Measurements from ENCODE around the gene SNAP23. TPM values are rescaled to one million over a fixed set of nuclear protein-coding genes. Genes with fewer than 3 reads are reported as not detected.

The SNAP23 gene
- total RNA-seq, 1 donor from 2014 or later: 57.4 TPM

DNA sequence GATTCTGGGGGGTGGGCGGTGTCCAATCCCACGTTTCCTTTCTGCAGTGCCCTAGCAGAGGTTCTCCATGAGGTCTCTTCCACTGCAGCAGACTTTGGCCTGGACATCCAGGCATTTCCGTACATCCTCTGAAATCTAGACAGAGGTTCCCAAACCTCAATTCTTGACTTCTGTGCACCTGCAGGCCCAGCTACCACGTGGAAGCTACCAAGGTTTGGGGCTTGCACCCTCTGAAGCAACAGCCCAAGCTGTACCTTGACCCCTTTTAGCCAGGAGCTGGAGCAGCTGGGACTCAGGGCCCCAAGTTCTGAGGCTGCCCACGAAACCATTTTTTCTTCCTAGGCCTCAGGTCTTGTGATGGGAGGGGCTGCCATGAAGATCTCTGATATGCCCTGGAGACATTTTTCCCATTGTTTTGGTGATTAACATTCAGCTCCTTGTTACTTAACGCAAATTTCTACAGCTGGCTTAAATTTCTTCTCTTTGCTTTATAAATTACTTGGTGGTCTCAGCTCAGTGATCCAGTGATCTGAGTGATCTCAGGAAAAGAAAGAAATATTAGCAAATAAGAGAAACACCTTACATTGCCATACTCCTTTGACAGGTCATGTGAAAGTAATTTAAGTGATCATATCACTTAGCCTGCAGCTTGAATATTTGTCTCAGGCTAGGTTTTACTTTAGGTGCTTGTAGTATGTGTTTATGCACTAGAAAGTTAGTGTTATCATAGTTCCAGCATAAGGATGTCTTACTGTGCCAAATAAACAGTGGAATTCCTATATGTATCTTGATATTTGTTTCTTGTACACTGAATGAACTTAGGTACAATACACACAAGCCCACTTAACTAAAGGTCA, 3.0 kb downstream of the SNAP23 start:
- peaks cover 23% of the 10 kb centered on the region for H3K4me1 Mint-ChIP-seq (ENCODE audit: low read depth)
- H3K27ac Mint-ChIP-seq: no peak overlapping the region
- H3K36me3 Mint-ChIP-seq (ENCODE audit: insufficient read depth): no peaks in the 10 kb centered on the region
- no peaks in the 10 kb centered on the region for H3K27me3 Mint-ChIP-seq
- H3K4me3 Mint-ChIP-seq (ENCODE audit: low read depth): no peak overlapping the region
- no peaks in the 10 kb centered on the region for H3K9me3 Mint-ChIP-seq (ENCODE audit: low read depth)
- TF ChIP-seq, protein P1, sequence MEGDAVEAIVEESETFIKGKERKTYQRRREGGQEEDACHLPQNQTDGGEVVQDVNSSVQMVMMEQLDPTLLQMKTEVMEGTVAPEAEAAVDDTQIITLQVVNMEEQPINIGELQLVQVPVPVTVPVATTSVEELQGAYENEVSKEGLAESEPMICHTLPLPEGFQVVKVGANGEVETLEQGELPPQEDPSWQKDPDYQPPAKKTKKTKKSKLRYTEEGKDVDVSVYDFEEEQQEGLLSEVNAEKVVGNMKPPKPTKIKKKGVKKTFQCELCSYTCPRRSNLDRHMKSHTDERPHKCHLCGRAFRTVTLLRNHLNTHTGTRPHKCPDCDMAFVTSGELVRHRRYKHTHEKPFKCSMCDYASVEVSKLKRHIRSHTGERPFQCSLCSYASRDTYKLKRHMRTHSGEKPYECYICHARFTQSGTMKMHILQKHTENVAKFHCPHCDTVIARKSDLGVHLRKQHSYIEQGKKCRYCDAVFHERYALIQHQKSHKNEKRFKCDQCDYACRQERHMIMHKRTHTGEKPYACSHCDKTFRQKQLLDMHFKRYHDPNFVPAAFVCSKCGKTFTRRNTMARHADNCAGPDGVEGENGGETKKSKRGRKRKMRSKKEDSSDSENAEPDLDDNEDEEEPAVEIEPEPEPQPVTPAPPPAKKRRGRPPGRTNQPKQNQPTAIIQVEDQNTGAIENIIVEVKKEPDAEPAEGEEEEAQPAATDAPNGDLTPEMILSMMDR (IDR thresholded peaks at IDR 0.05; ENCODE audit: unreplicated experiment): no peak
- no peak for DNase-seq (ENCODE audit: low spot score, unreplicated experiment)

- no peak for DNase-seq (ENCODE audit: low spot score, unreplicated experiment)
- Mint-ChIP-seq H3K27ac (no peak overlapping the region), H3K36me3 (ENCODE audit: insufficient read depth) (no peaks in the 10 kb centered on the region)
These were observed 4.6 kb downstream of the SNAP23 start for GRCh38 chr15:42499858-42500609.

DNA sequence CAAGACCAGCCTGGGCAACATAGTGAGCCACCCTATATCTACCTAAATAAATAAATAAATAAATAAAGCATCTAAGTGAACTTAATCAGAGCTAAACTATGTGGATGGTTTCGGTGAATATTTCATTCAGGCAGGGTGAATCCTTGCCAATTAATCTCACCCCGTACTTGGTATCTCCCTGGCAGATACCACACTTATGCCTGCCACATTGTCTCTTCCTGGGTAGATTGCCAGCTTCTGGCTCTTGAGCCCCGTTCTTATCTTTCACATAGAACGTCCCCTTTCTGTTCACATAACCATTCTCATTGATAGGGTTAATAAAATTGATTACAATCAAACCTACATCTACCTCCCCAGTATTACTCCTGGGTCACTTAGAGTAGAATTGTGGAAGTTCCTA, 7.0 kb downstream of the SNAP23 start:
- Mint-ChIP-seq H3K4me3 (ENCODE audit: low read depth) (no peak overlapping the region), H3K9me3 (ENCODE audit: low read depth) (no peaks in the 10 kb centered on the region), H3K4me1 (ENCODE audit: low read depth) (peaks cover 8% of the 10 kb centered on the region), H3K27ac (no peak overlapping the region), H3K27me3 (no peaks in the 10 kb centered on the region), H3K36me3 (ENCODE audit: insufficient read depth) (no peaks in the 10 kb centered on the region)
- no peak for DNase-seq (ENCODE audit: low spot score, unreplicated experiment)
- TF ChIP-seq, protein P1 (IDR thresholded peaks at IDR 0.05; ENCODE audit: unreplicated experiment): no peak

More at GRCh38 chr15:42499858-42500609, 4.6 kb downstream of the SNAP23 start:
- Mint-ChIP-seq H3K9me3 (ENCODE audit: low read depth) (no peaks in the 10 kb centered on the region), H3K27me3 (no peaks in the 10 kb centered on the region), H3K4me3 (ENCODE audit: low read depth) (no peak overlapping the region), H3K4me1 (ENCODE audit: low read depth) (peaks cover 22% of the 10 kb centered on the region)
- TF ChIP-seq, protein P1 (IDR thresholded peaks at IDR 0.05; ENCODE audit: unreplicated experiment): no peak

- Mint-ChIP-seq H3K36me3 (ENCODE audit: insufficient read depth) (peaks cover 1% of the 10 kb centered on the region), H3K9me3 (ENCODE audit: low read depth) (no peaks in the 10 kb centered on the region)
- no peak for DNase-seq (ENCODE audit: low spot score, unreplicated experiment)
These were observed 8.4 kb downstream of the SNAP23 start for GRCh38 chr15:42503825-42504224.

GRCh38 chr15:42504631-42505030, 9.2 kb downstream of the SNAP23 start:
- Mint-ChIP-seq H3K9me3 (ENCODE audit: low read depth) (no peaks in the 10 kb centered on the region), H3K27ac (no peak overlapping the region), H3K36me3 (ENCODE audit: insufficient read depth) (peaks cover 1% of the 10 kb centered on the region), H3K4me1 (ENCODE audit: low read depth) (peaks cover 5% of the 10 kb centered on the region), H3K4me3 (ENCODE audit: low read depth) (no peak overlapping the region), H3K27me3 (no peaks in the 10 kb centered on the region)
- no peak for DNase-seq (ENCODE audit: low spot score, unreplicated experiment)
- TF ChIP-seq, protein P1 (IDR thresholded peaks at IDR 0.05; ENCODE audit: unreplicated experiment): no peak

More at GRCh38 chr15:42503825-42504224, 8.4 kb downstream of the SNAP23 start:
- Mint-ChIP-seq H3K4me1 (ENCODE audit: low read depth) (peaks cover 6% of the 10 kb centered on the region), H3K27ac (no peak overlapping the region), H3K4me3 (ENCODE audit: low read depth) (no peak overlapping the region), H3K27me3 (no peaks in the 10 kb centered on the region)
- TF ChIP-seq, protein P1 (IDR thresholded peaks at IDR 0.05; ENCODE audit: unreplicated experiment): no peak
